Lower leg skin (tissue), 4 donors: Measurements from ENCODE around the gene FARP1. TPM values are rescaled to one million over a fixed set of nuclear protein-coding genes. Genes with fewer than 3 reads are reported as not detected.

ENCODE experiments used
- DNase-seq, 2 donors: peaks; one replicate each; pipeline ENCODE4 v3.0.0-alpha.2; 2019; ENCODE audit warnings: low spot score in 2 of 2
- H3K4me3 ChIP-seq: fragments of 200-600 bp; sonication (generic); 2 replicates; pipeline ENCODE4 v1.5.1; 2017; ENCODE audit warnings: mild to moderate bottlenecking, low read depth; ENCODE audit not compliant: poor library complexity, severe bottlenecking
- CTCF ChIP-seq, 3 donors: fragments of 450-650 bp; IDR thresholded peaks; one replicate each; pipeline ENCODE4 v1.5.1; 2016; ENCODE audit warnings: antibody characterized with exemption in 3 of 3, mild to moderate bottlenecking in 3 of 3, moderate library complexity in 2 of 3
- POLR2A ChIP-seq, 2 donors: fragments of 450-650 bp; IDR thresholded peaks; one replicate each; pipeline ENCODE4 v1.6.1; 2016 to 2017; ENCODE audit warnings: antibody characterized with exemption in 2 of 2, mild to moderate bottlenecking in 1 of 2, moderate library complexity in 1 of 2
- WGBS, 2 donors: methylation state at CpG; one replicate each; pipeline ENCODE4 v1.1.5; 2018; 5-methylcytosine and 5-hydroxymethylcytosine counted together
- intact Hi-C: fragments of 100-400 bp; cut with DNase I; formaldehyde crosslinking; loops from one replicate; pipeline ENCODE4 v1.15.0; 2023; ENCODE audit warnings: low total_unique reads
- total RNA-seq, 4 donors: library from RNA; depleted of rRNA; stranded (reverse); fragments of >200 nt; gene quantifications; one replicate each; pipeline ENCODE4 v1.1.0, GENCODE V29; 2016

FARP1 gene
- total RNA-seq, 4 donors from 2014 or later, result 4.9 to 26.2 (median 13.3) TPM

- WGBS, 2 donors, result 73 to 75% methylated on average over 6 of the region's 6 CpGs
- no peak for DNase-seq
- TF ChIP-seq CTCF (IDR thresholded peaks at IDR 0.05) (no peak), POLR2A (IDR thresholded peaks at IDR 0.05) (no peak)
Measured at GRCh38 chr13:98493042-98493712, 350.3 kb downstream of the FARP1 start.

DNA sequence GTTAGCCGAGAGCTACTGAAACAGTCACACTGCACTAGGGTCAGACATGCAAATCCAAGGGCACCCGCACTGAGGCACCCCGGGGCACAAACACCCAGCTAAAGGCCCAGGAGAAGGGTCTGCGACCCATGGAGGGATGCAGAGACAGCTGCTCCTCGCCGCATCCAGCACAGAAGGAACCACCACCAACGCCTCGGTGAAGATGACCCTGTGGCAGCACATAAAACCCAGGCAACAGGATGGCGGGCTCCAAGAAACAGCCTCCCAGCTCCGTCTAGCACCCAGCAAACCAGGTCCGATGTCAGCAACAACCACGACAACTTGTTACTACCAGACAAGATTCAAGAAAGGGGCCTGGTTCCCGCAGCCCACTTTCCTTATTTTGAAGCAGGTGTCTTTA is 351.9 kb downstream of the FARP1 start:
- no peak overlapping the region for H3K4me3 ChIP-seq
- TF ChIP-seq POLR2A (IDR thresholded peaks at IDR 0.05) (no peak), CTCF (IDR thresholded peaks at IDR 0.05) (no peak)
- WGBS, 2 donors, result 83 to 91% methylated on average over 13 of the region's 13 CpGs
- intact Hi-C loops, result no loop called here
- no peak for DNase-seq

More at GRCh38 chr13:98493042-98493712, 350.3 kb downstream of the FARP1 start:
- H3K4me3 ChIP-seq, result no peak overlapping the region
- intact Hi-C loops, result no loop called here

DNA sequence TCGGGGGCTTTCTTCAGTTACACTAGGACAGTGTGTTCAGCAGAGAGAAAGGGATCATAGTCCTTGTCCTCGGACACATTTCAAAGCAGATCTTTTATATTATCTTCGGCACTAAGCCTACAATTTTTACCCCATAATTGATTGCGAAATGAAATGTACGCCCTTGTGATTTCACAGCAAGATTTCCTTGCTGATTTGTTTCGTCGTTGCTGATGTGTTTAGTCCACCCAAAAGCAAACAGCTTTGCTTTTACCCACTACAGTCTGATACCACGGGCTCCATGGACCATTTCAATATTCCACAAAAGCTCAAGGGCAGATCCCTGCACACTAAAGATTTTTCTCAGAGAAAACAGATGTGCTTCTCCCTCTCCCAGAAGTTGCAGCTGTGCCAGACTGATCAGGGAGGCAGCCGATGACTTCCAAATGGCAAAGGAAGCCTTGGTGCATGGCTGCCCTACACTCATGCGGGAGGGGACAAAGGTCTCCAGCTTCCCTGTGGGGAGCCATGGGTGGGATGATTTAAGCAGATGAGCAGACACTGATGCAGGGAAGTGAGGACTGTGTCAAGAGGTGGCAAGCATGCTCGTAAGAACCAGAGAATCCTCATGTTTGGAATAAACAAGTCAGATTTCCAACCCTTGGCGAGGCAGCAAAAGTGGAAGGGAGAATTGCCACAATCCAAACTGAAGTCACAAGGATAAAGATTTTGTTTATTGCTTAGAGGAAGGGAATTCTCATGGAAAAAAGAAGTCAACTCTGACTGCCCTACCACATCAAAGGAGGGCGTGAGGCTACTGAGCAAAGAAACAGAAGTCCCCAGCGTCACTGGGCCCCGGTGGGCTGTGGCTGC is 353.0 kb downstream of the FARP1 start:
- peak; percentile 91 to 96 for DNase-seq
- H3K4me3 ChIP-seq, result no peak overlapping the region
- intact Hi-C loops, result no loop called here
- 34 to 35% methylated on average over 14 to 15 of the region's 15 CpGs for WGBS, 2 donors
- TF ChIP-seq CTCF (IDR thresholded peaks at IDR 0.05) (no peak), POLR2A (IDR thresholded peaks at IDR 0.05) (no peak)

GRCh38 chr13:98496479-98496791 is 353.5 kb downstream of the FARP1 start:
- TF ChIP-seq POLR2A (IDR thresholded peaks at IDR 0.05), result no peak
- no peak for TF ChIP-seq CTCF (IDR thresholded peaks at IDR 0.05)
- intact Hi-C loops, result no loop called here
- no peak for DNase-seq
- no peak overlapping the region for H3K4me3 ChIP-seq
- WGBS, 2 donors, result 33 to 39% methylated on average over 3 of the region's 3 CpGs

GRCh38 chr13:98496966-98497365 is 354.1 kb downstream of the FARP1 start:
- TF ChIP-seq POLR2A (IDR thresholded peaks at IDR 0.05) (no peak), CTCF (IDR thresholded peaks at IDR 0.05) (no peak)
- 61 to 71% methylated on average over 8 of the region's 8 CpGs for WGBS, 2 donors
- intact Hi-C loops, result no loop called here
- no peak for DNase-seq
- H3K4me3 ChIP-seq, result no peak overlapping the region
